Ovary (tissue), 3 donors: ENCODE measurements around the gene APOC3.

Experiments used
- EP300 ChIP-seq: sonication (generic); formaldehyde crosslinking; IDR thresholded peaks from one replicate; pipeline ENCODE4 v1.6.1; 2017; ENCODE audit warnings: antibody characterized with exemption
- POLR2A ChIP-seq: fragments of 450-650 bp; IDR thresholded peaks from one replicate; pipeline ENCODE4 v1.6.1; 2017; ENCODE audit warnings: antibody characterized with exemption, mild to moderate bottlenecking, moderate library complexity
- TF ChIP-seq, protein P1 (sequence below), 3 donors: fragments of 450-650 bp in 2 of 3; fragments of 200-600 bp in 1 of 3; IDR thresholded peaks; one replicate each; pipeline versions ENCODE4 v1.5.1 to v1.8.0; 2016 to 2022; ENCODE audit warnings: antibody characterized with exemption in 3 of 3, mild to moderate bottlenecking in 1 of 3
- donor health status: DM: no; HTN: no; CAD: no.

DNA sequence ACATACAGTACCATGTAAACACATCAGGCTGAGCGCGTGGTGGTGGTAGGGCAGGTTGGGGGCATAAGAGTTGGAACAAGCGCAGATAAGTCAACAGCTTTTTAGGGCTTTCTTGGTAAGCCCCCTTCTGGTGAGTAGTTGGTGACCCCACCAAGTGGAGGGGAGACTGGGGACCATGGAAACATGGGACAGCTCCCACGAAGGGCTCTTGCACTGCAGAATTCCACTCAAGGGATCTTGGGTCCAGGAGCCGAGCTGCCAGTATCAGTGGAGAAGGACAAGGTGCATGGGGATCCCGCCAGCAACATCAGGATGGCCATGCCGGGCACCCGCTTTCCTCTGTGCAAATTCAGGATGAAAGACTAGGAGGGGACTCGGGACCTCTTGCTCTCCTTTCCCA is 14.0 kb downstream of the APOC3 start:
- TF ChIP-seq, protein P1, sequence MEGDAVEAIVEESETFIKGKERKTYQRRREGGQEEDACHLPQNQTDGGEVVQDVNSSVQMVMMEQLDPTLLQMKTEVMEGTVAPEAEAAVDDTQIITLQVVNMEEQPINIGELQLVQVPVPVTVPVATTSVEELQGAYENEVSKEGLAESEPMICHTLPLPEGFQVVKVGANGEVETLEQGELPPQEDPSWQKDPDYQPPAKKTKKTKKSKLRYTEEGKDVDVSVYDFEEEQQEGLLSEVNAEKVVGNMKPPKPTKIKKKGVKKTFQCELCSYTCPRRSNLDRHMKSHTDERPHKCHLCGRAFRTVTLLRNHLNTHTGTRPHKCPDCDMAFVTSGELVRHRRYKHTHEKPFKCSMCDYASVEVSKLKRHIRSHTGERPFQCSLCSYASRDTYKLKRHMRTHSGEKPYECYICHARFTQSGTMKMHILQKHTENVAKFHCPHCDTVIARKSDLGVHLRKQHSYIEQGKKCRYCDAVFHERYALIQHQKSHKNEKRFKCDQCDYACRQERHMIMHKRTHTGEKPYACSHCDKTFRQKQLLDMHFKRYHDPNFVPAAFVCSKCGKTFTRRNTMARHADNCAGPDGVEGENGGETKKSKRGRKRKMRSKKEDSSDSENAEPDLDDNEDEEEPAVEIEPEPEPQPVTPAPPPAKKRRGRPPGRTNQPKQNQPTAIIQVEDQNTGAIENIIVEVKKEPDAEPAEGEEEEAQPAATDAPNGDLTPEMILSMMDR (IDR thresholded peaks at IDR 0.05), result no peak
- TF ChIP-seq EP300 (no peak), POLR2A (no peak)
